Measurements from ENCODE around the gene ZBTB17. TPM values are rescaled to one million over a fixed set of nuclear protein-coding genes. Genes with fewer than 3 reads are reported as not detected.
"Not testable (repeated sequence)": the region's sequence is repeated elsewhere in the genome, so short reads cannot be mapped to it uniquely, and the experiment has no call there.

ZBTB17 gene
- total RNA-seq, 2 experiments from 2014 or later: 44.1 to 45.7 TPM

DNA sequence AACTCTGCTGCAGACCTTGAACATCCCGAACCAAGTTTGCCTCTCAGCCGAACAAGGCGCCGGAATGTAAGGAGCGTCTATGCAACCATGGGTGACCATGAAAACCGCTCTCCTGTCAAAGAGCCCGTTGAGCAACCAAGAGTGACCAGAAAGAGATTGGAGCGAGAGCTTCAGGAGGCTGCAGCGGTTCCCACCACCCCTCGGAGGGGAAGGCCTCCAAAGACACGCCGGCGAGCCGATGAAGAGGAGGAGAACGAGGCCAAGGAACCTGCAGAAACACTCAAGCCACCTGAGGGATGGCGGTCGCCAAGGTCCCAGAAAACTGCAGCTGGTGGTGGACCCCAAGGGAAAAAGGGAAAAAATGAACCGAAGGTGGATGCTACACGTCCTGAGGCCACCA, 44.0 kb downstream of the ZBTB17 start:
- peaks cover 2% of the 10 kb centered on the region for H3K4me1 Mint-ChIP-seq (ENCODE audit: low read depth)
- intact Hi-C loops (cut with micrococcal nuclease): no loop called here
- no peaks in the 10 kb centered on the region for H3K9me3 Mint-ChIP-seq
- H3K27ac Mint-ChIP-seq: no peak overlapping the region
- ChIA-PET CTCF (interaction anchor here (1.1 to 1.2 kb wide), 2 partner anchors 100 to 117 kb away, joined by 3 to 5 read pairs; no protein-coding TSS in a partner anchor), POLR2A (interaction anchor here (0.8 to 1.0 kb wide), 2 partner anchors 18 to 44 kb away, joined by 3 to 4 read pairs; partner anchors contain the start of gene ZBTB17)
- peaks cover 74% of the 10 kb centered on the region for H3K36me3 Mint-ChIP-seq (ENCODE audit: low read depth)
- no peak overlapping the region for H3K4me3 Mint-ChIP-seq
- DNase-seq (no peak), ATAC-seq (no peak)
- TF ChIP-seq, protein P1, sequence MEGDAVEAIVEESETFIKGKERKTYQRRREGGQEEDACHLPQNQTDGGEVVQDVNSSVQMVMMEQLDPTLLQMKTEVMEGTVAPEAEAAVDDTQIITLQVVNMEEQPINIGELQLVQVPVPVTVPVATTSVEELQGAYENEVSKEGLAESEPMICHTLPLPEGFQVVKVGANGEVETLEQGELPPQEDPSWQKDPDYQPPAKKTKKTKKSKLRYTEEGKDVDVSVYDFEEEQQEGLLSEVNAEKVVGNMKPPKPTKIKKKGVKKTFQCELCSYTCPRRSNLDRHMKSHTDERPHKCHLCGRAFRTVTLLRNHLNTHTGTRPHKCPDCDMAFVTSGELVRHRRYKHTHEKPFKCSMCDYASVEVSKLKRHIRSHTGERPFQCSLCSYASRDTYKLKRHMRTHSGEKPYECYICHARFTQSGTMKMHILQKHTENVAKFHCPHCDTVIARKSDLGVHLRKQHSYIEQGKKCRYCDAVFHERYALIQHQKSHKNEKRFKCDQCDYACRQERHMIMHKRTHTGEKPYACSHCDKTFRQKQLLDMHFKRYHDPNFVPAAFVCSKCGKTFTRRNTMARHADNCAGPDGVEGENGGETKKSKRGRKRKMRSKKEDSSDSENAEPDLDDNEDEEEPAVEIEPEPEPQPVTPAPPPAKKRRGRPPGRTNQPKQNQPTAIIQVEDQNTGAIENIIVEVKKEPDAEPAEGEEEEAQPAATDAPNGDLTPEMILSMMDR (IDR thresholded peaks at IDR 0.05): no peak
- H3K27me3 Mint-ChIP-seq: no peaks in the 10 kb centered on the region

DNA sequence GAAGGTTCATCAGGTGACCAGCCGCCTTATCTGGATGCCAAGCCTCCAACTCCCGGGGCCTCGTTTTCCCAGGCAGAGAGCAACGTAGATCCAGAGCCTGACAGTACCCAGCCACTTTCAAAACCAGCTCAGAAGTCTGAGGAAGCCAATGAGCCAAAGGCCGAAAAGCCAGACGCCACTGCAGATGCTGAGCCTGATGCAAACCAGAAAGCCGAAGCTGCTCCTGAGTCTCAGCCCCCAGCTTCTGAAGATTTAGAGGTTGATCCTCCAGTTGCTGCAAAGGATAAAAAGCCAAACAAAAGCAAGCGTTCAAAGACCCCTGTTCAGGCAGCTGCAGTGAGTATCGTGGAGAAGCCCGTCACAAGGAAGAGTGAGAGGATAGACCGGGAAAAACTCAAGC, 44.5 kb downstream of the ZBTB17 start:
- ChIA-PET POLR2A (interaction anchor here (0.6 to 1.0 kb wide), 3 partner anchors 12 to 44 kb away, joined by 3 to 4 read pairs (median 3); partner anchors contain the start of gene ZBTB17), CTCF (interaction anchor here (1.0 to 1.2 kb wide), 4 partner anchors 19 to 142 kb away, joined by 3 to 5 read pairs (median 3); partner anchors contain the start of gene FAM131C)
- Mint-ChIP-seq H3K36me3 (ENCODE audit: low read depth) (peaks cover 72% of the 10 kb centered on the region), H3K4me3 (no peak overlapping the region), H3K9me3 (no peaks in the 10 kb centered on the region), H3K27me3 (no peaks in the 10 kb centered on the region), H3K27ac (no peak overlapping the region), H3K4me1 (ENCODE audit: low read depth) (no peaks in the 10 kb centered on the region)
- DNase-seq (no peak), ATAC-seq (no peak)
- intact Hi-C loops (cut with micrococcal nuclease): no loop called here
- TF ChIP-seq, protein P1 (IDR thresholded peaks at IDR 0.05): no peak

- no peak for ATAC-seq
- Mint-ChIP-seq H3K27me3 (no peaks in the 10 kb centered on the region), H3K9me3 (no peaks in the 10 kb centered on the region), H3K4me1 (ENCODE audit: low read depth) (no peaks in the 10 kb centered on the region), H3K27ac (no peak overlapping the region), H3K4me3 (no peak overlapping the region), H3K36me3 (ENCODE audit: low read depth) (peaks cover 59% of the 10 kb centered on the region)
- CTCF ChIA-PET: interaction anchor here (1.3 kb wide), 1 partner anchor 80 kb away, joined by 3 read pairs; no protein-coding TSS in a partner anchor
- POLR2A ChIA-PET: no interaction called here
- DNase-seq: no peak
- intact Hi-C loops (cut with micrococcal nuclease): no loop called here
- TF ChIP-seq, protein P1 (IDR thresholded peaks at IDR 0.05): no peak
Measured at GRCh38 chr1:15928971-15929965, 46.6 kb downstream of the ZBTB17 start.

DNA sequence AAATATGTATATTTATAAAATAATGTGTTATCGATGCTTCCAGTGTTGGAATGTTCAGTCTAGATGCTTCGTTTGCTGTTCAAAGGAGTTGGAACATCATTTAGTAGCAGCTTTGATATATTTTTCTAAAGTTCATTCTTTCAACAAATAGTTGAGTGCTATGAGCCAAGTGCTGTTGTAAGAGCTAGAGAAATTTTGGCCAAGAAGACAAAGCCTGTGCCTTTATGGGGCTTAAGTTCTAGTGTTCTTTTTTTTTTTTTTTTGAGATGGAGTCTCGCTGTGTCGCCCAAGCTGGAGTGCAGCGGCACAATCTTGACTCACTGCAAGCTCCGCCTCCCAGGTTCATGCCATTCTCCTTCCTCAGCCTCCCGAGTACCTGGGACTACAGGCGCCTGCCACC, 49.5 kb downstream of the ZBTB17 start:
- H3K27ac Mint-ChIP-seq; intact Hi-C loops (cut with micrococcal nuclease); POLR2A ChIA-PET; H3K9me3 Mint-ChIP-seq; H3K4me3 Mint-ChIP-seq; DNase-seq; H3K27me3 Mint-ChIP-seq; ATAC-seq; H3K4me1 Mint-ChIP-seq (ENCODE audit: low read depth): not testable (repeated sequence)
- H3K36me3 Mint-ChIP-seq (ENCODE audit: low read depth): peaks cover 59% of the 10 kb centered on the region
- CTCF ChIA-PET: interaction anchor here (1.3 to 2.6 kb wide), 2 partner anchors 111 to 153 kb away, joined by 3 to 16 read pairs; no protein-coding TSS in a partner anchor

- Mint-ChIP-seq H3K27me3 (no peaks in the 10 kb centered on the region), H3K27ac (no peak overlapping the region), H3K9me3 (no peaks in the 10 kb centered on the region), H3K4me3 (no peak overlapping the region), H3K36me3 (ENCODE audit: low read depth) (peaks cover 53% of the 10 kb centered on the region), H3K4me1 (ENCODE audit: low read depth) (peaks cover 30% of the 10 kb centered on the region)
- DNase-seq (no peak), ATAC-seq (no peak)
- ChIA-PET CTCF (interaction anchor here (1.2 to 1.7 kb wide), 3 partner anchors 53 to 132 kb away, joined by 3 to 5 read pairs (median 5); partner anchors contain the start of gene ZBTB17), POLR2A (no interaction called here)
- intact Hi-C loops (cut with micrococcal nuclease): no loop called here
- TF ChIP-seq, protein P1 (IDR thresholded peaks at IDR 0.05): no peak
Measured at GRCh38 chr1:15923241-15923640, 52.7 kb downstream of the ZBTB17 start.
